Uterus (tissue), 4 donors: ENCODE data around the gene GREB1. TPM values are rescaled to one million over a fixed set of nuclear protein-coding genes. Genes with fewer than 3 reads are reported as not detected.

Experiments used
- DNase-seq, 2 donors: peaks; one replicate each; pipeline ENCODE4 v3.0.0-alpha.2; 2019 to 2020
- H3K27ac ChIP-seq, 2 donors: fragments of 200-600 bp; sonication (generic); 1 replicate in 1 of 2; 2 replicates in 1 of 2; pipeline ENCODE4 v1.5.1; 2016 to 2018
- H3K27me3 ChIP-seq, 2 donors: fragments of 200-600 bp; sonication (generic); one replicate each; pipeline ENCODE4 v1.5.1; 2018 to 2019; ENCODE audit warnings: control low read depth in 1 of 2
- H3K36me3 ChIP-seq, 2 donors: fragments of 200-600 bp; sonication (generic); one replicate each; pipeline ENCODE4 v1.5.1; 2019; ENCODE audit warnings: control low read depth in 1 of 2
- H3K4me1 ChIP-seq, 2 donors: fragments of 200-600 bp; sonication (generic); one replicate each; pipeline ENCODE4 v1.5.1; 2018 to 2019; ENCODE audit warnings: control low read depth in 1 of 2
- H3K4me3 ChIP-seq, 2 donors: fragments of 200-600 bp; sonication (generic); 1 replicate in 1 of 2; 2 replicates in 1 of 2; pipeline ENCODE4 v1.5.1; 2018 to 2019; ENCODE audit warnings: mild to moderate bottlenecking in 1 of 2
- H3K9me3 ChIP-seq, 2 donors: fragments of 200-600 bp; sonication (generic); one replicate each; pipeline ENCODE4 v1.5.1; 2019; ENCODE audit warnings: control low read depth in 1 of 2
- POLR2A ChIP-seq, 2 donors: fragments of 450-650 bp; IDR thresholded peaks; one replicate each; pipeline ENCODE4 v1.6.1; 2016; ENCODE audit warnings: antibody characterized with exemption in 2 of 2, mild to moderate bottlenecking in 1 of 2, moderate library complexity in 1 of 2
- intact Hi-C: fragments of 100-400 bp; cut with DNase I; formaldehyde crosslinking; loops from one replicate; pipeline ENCODE4 v1.15.1; 2023; ENCODE audit warnings: low total_unique reads
- total RNA-seq, 4 donors: library from RNA; depleted of rRNA in 3 of 4; stranded (reverse); fragments of >200 nt in 3 of 4; gene quantifications; one replicate each; pipeline versions ENCODE4 v1.1.0 to v1.2.4, GENCODE V29; 2014 to 2023
- TF ChIP-seq, protein P1 (sequence below), 4 experiments: fragments of 200-600 bp in 2 of 4; fragments of 450-650 bp in 2 of 4; sonication (generic) in 2 of 4; IDR thresholded peaks; one replicate each; pipeline ENCODE4 v1.5.1; 2016 to 2019; ENCODE audit warnings: antibody characterized with exemption in 4 of 4, mild to moderate bottlenecking in 2 of 4, moderate library complexity in 1 of 4
- donor health status: DM: yes; HTN: yes; CAD: no.

The GREB1 gene
- total RNA-seq, 4 donors from 2014 or later = 20.3 to 166 (median 78.8) TPM

DNA sequence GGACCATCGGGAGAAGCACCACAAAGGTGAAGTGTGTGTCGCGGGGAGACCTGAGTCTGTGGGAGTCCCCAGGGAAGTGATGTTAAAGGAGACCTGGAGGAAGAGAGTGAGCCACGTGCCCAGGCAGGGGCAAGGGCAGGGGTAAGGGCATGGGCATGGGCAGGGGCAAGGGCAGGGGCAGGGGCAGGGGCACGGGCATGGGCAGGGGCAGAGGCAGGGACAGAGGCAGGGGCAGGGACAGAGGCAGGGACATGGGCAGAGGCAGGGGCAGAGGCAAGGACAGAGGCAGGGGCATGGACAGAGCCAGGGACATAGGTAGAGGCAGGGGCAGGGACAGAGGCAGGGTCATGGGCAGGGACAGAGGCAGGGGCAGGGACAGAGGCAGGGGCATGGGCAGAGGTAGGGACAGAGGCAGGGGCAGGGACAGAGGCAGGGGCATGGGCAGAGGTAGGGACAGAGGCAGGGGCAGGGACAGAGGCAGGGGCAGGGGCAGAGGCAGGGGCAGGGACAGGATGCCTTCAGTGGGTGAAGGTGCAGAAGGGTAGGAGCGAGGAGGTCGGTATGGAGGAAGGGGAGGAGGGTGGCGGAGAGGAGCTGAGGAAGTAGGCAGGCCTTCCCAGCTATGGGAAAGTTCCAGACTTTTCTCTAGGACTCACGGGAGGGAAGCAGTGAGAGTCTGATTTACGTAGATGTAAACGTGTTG is 102.9 kb downstream of the GREB1 start:
- TF ChIP-seq, protein P1, sequence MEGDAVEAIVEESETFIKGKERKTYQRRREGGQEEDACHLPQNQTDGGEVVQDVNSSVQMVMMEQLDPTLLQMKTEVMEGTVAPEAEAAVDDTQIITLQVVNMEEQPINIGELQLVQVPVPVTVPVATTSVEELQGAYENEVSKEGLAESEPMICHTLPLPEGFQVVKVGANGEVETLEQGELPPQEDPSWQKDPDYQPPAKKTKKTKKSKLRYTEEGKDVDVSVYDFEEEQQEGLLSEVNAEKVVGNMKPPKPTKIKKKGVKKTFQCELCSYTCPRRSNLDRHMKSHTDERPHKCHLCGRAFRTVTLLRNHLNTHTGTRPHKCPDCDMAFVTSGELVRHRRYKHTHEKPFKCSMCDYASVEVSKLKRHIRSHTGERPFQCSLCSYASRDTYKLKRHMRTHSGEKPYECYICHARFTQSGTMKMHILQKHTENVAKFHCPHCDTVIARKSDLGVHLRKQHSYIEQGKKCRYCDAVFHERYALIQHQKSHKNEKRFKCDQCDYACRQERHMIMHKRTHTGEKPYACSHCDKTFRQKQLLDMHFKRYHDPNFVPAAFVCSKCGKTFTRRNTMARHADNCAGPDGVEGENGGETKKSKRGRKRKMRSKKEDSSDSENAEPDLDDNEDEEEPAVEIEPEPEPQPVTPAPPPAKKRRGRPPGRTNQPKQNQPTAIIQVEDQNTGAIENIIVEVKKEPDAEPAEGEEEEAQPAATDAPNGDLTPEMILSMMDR (IDR thresholded peaks at IDR 0.05) = no peak
- TF ChIP-seq POLR2A (IDR thresholded peaks at IDR 0.05) = no peak
- Histone ChIP-seq H3K9me3 (no peaks in the 10 kb centered on the region), H3K4me1 (no peaks in the 10 kb centered on the region), H3K27me3 (no peaks in the 10 kb centered on the region), H3K27ac (no peak overlapping the region), H3K4me3 (no peak overlapping the region), H3K36me3 (no peaks in the 10 kb centered on the region)
- intact Hi-C loops = no loop called here
- no peak for DNase-seq

DNA sequence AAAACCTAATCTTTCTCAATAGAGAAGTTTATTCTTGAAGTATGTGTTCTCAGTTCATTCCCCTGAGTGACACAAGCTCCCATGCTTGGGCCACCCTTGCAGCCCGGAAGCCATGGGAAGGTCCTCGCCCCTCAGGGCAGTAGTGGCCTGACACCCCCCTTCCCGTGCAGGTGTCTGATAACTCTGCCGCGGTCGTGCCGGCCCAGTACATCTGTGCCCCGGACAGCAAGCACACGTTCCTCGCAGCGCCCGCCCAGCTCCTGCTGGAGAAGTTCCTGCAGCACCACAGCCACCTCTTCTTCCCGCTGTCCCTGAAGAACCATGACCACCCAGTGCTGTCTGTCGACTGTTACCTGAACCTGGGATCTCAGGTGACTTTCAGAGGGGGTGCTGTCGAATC is 103.7 kb downstream of the GREB1 start:
- Histone ChIP-seq H3K4me1 (no peaks in the 10 kb centered on the region), H3K9me3 (no peaks in the 10 kb centered on the region), H3K4me3 (no peak overlapping the region), H3K36me3 (no peaks in the 10 kb centered on the region), H3K27ac (no peak overlapping the region), H3K27me3 (no peaks in the 10 kb centered on the region)
- no peak for DNase-seq
- TF ChIP-seq, protein P1 (IDR thresholded peaks at IDR 0.05) = no peak
- no peak for TF ChIP-seq POLR2A (IDR thresholded peaks at IDR 0.05)
- intact Hi-C loops = no loop called here

DNA sequence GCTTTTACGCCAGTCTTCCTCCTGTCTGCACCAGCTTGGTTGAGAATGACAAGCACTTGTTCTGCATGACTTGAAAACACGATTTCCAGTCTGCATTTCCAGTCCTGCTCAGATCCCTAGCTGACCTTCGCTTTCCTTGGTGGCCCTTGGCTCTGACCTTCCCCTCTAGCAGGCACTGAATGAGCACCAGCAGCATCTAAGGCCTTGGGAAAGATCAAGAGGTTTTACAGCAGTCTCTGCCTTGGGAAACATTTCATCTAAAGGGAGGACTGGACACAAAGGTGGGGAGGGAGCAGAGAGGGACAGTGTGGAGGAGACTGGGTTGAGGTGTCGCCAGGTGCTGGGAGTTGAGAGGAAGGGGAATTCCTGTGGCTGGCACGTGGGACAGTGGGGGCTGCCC is 105.7 kb downstream of the GREB1 start:
- intact Hi-C loops = no loop called here
- Histone ChIP-seq H3K27me3 (no peaks in the 10 kb centered on the region), H3K4me1 (no peaks in the 10 kb centered on the region), H3K4me3 (no peak overlapping the region), H3K9me3 (no peaks in the 10 kb centered on the region), H3K36me3 (no peaks in the 10 kb centered on the region), H3K27ac (no peak overlapping the region)
- TF ChIP-seq, protein P1 (IDR thresholded peaks at IDR 0.05) = no peak
- TF ChIP-seq POLR2A (IDR thresholded peaks at IDR 0.05) = no peak
- DNase-seq = no peak

DNA sequence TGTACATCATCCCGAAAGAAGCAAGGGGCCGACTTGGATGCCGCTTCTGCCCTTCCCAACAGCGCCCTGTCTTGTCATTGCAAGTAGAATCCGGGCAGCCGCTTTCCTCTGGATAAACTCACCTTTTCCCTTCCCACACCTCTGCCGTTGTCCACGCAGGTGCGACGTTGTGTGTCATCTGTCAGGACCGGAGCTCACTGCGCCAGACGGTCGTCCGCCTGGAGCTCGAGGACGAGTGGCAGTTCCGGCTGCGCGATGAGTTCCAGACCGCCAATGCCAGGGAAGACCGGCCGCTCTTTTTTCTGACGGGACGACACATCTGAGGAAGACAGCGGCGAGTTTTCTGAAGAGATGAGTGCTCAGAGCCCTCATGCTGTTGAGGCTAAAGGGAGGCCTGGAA is 106.3 kb downstream of the GREB1 start:
- intact Hi-C loops = no loop called here
- Histone ChIP-seq H3K27ac (no peak overlapping the region), H3K4me1 (no peaks in the 10 kb centered on the region), H3K9me3 (no peaks in the 10 kb centered on the region), H3K36me3 (no peaks in the 10 kb centered on the region), H3K27me3 (no peaks in the 10 kb centered on the region), H3K4me3 (no peak overlapping the region)
- no peak for DNase-seq
- TF ChIP-seq, protein P1 (IDR thresholded peaks at IDR 0.05) = no peak
- TF ChIP-seq POLR2A (IDR thresholded peaks at IDR 0.05) = no peak

DNA sequence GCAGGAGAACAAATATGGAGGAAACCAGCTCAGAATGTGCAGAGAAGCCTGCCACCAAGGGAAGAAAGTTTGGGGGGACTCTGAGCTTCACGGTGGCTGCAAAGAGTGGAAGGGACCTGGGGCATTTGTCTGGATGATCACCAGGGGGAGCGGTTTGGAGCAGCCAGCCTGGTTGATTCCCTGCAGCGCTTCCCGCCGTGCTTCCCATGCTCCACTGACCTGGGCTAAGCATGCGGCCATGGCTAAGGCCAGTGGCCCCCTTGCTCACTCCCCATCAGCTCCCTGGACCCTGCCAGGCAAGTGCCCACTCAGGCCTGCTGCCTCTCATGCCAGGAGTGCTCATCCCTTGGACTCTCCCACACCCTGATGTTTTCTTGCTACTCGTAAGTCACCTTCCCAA is 109.1 kb downstream of the GREB1 start:
- intact Hi-C loops = no loop called here
- no peaks in the 10 kb centered on the region for H3K9me3 ChIP-seq
- no peaks in the 10 kb centered on the region for H3K27me3 ChIP-seq
- no peaks in the 10 kb centered on the region for H3K36me3 ChIP-seq
- no peak for TF ChIP-seq POLR2A (IDR thresholded peaks at IDR 0.05)
- TF ChIP-seq, protein P1 (IDR thresholded peaks at IDR 0.05) = no peak
- no peaks in the 10 kb centered on the region for H3K4me1 ChIP-seq
- no peak overlapping the region for H3K27ac ChIP-seq
- no peak overlapping the region for H3K4me3 ChIP-seq
- DNase-seq = no peak
